Neural cell (in vitro differentiated cells): ENCODE measurements around the gene CMTM6. TPM values are rescaled to one million over a fixed set of nuclear protein-coding genes. Genes with fewer than 3 reads are reported as not detected.

Experiments used
- H2AFZ ChIP-seq: fragments of 200-600, 300-800 bp; sonication (generic), shearing (Covaris generic); 2 replicates; pipeline ENCODE4 v1.6.0; 2014; ENCODE audit warnings: low read depth, mild to moderate bottlenecking, antibody characterized with exemption, low read length, moderate library complexity
- H3F3A ChIP-seq: fragments of 200-600 bp; shearing (Covaris generic); 2 replicates; pipeline ENCODE4 v1.6.1; 2016; ENCODE audit warnings: mild to moderate bottlenecking, moderate library complexity, mixed read lengths, antibody characterized with exemption, low read length; ENCODE audit not compliant: insufficient read depth, poor library complexity, severe bottlenecking
- H3K27ac ChIP-seq: fragments of 200-600, 300-800 bp; sonication (generic), shearing (Covaris generic); 2 replicates; pipeline ENCODE4 v1.5.1; 2014; ENCODE audit warnings: mild to moderate bottlenecking, low read length, moderate library complexity
- H3K27me3 ChIP-seq: fragments of 300-800, 200-600 bp; sonication (generic), shearing (Covaris generic); 2 replicates; pipeline ENCODE4 v1.6.0; 2014; ENCODE audit warnings: mild to moderate bottlenecking, low read depth, low read length, moderate library complexity; ENCODE audit not compliant: insufficient read depth
- H3K36me3 ChIP-seq: fragments of 300-800, 200-600 bp; sonication (generic), shearing (Covaris generic); 2 replicates; pipeline ENCODE4 v1.5.1; 2014; ENCODE audit warnings: mild to moderate bottlenecking, antibody characterized with exemption, low read length, moderate library complexity; ENCODE audit not compliant: insufficient read depth
- H3K4me2 ChIP-seq: fragments of 300-800, 200-600 bp; sonication (generic), shearing (Covaris generic); 2 replicates; pipeline ENCODE4 v1.6.0; 2014; ENCODE audit warnings: mild to moderate bottlenecking, low read length
- H3K4me3 ChIP-seq: fragments of 300-800, 200-600 bp; sonication (generic), shearing (Covaris generic); 2 replicates; pipeline ENCODE4 v1.5.1; 2014; ENCODE audit warnings: mild to moderate bottlenecking, low read length, moderate library complexity
- H3K79me2 ChIP-seq: fragments of 200-600 bp; shearing (Covaris generic); replicated peaks from 2 replicates; pipeline ENCODE4 v1.6.0; 2014; ENCODE audit warnings: mild to moderate bottlenecking, low read length, moderate library complexity; ENCODE audit not compliant: insufficient read depth
- H3K9ac ChIP-seq: fragments of 300-800, 200-600 bp; sonication (generic), shearing (Covaris generic); 2 replicates; pipeline ENCODE4 v1.6.1; 2016; ENCODE audit warnings: mild to moderate bottlenecking, low read length, mixed read lengths
- H3K9me2 ChIP-seq: fragments of 200-600 bp; shearing (Covaris generic); 2 replicates; pipeline ENCODE4 v1.6.1; 2016; ENCODE audit warnings: mild to moderate bottlenecking, low read length, mixed read lengths; ENCODE audit not compliant: insufficient read depth
- H3K9me3 ChIP-seq: fragments of 200-600, 300-800 bp; sonication (generic), shearing (Covaris generic); 2 replicates; pipeline ENCODE4 v1.6.1; 2016; ENCODE audit warnings: mild to moderate bottlenecking, mixed run types, low read length, moderate library complexity, mixed read lengths
- H4K20me1 ChIP-seq: fragments of 200-600 bp; shearing (Covaris generic); 2 replicates; pipeline ENCODE4 v1.6.1; 2016; ENCODE audit warnings: mild to moderate bottlenecking, mixed run types; ENCODE audit not compliant: insufficient read depth
- EP300 ChIP-seq: fragments of 450-650 bp; conservative IDR thresholded peaks from 2 replicates; pipeline ENCODE4 v1.6.1; 2014; ENCODE audit warnings: antibody characterized with exemption, mild to moderate bottlenecking, moderate library complexity; ENCODE audit not compliant: poor library complexity, severe bottlenecking
- EZH2 ChIP-seq: fragments of 200-600, 300-800 bp; shearing (Covaris generic), sonication (generic); IDR thresholded peaks from 2 replicates; pipeline ENCODE4 v1.6.1; 2014; ENCODE audit warnings: antibody characterized with exemption, low read length, borderline replicate concordance, mild to moderate bottlenecking; ENCODE audit not compliant: insufficient read depth, poor library complexity, severe bottlenecking
- MXI1 ChIP-seq: fragments of 450-650 bp; conservative IDR thresholded peaks from 2 replicates; pipeline ENCODE4 v1.6.1; 2014; ENCODE audit warnings: antibody characterized with exemption, mild to moderate bottlenecking; ENCODE audit not compliant: poor library complexity, severe bottlenecking
- POLR2AphosphoS5 ChIP-seq: IDR thresholded peaks from 2 replicates; pipeline ENCODE4 v1.6.1; 2012
- RAD21 ChIP-seq: fragments of 450-650 bp; conservative IDR thresholded peaks from 2 replicates; pipeline ENCODE4 v1.6.1; 2014; ENCODE audit warnings: antibody characterized with exemption, mild to moderate bottlenecking, moderate library complexity
- REST ChIP-seq: IDR thresholded peaks from 2 replicates; pipeline ENCODE4 v1.6.1; 2012; ENCODE audit warnings: borderline replicate concordance
- SMC3 ChIP-seq: fragments of 450-650 bp; conservative IDR thresholded peaks from 2 replicates; pipeline ENCODE4 v1.6.1; 2014; ENCODE audit warnings: antibody characterized with exemption, mild to moderate bottlenecking, moderate library complexity; ENCODE audit not compliant: poor library complexity
- TAF1 ChIP-seq: IDR thresholded peaks from 2 replicates; pipeline ENCODE4 v1.6.1; 2012; ENCODE audit warnings: low read depth
- polyA plus RNA-seq: library from polyadenylated mRNA; depleted of rRNA; stranded (reverse); fragments of >200 nt; gene quantifications from 2 replicates; pipeline ENCODE4 v1.2.3, GENCODE V29; 2014
- TF ChIP-seq, protein P1 (sequence below): fragments of 450-650 bp; IDR thresholded peaks from 2 replicates; pipeline ENCODE4 v1.5.1; 2014; ENCODE audit warnings: antibody characterized with exemption, mild to moderate bottlenecking, moderate library complexity; ENCODE audit not compliant: poor library complexity, severe bottlenecking

Gene CMTM6
- polyA plus RNA-seq, 1 donor from 2014 or later: 12.8 TPM

GRCh38 chr3:32545305-32545704 lies 42.7 kb upstream of the CMTM6 start:
- Histone ChIP-seq H3K79me2 (peaks cover 49% of the 10 kb centered on the region), H3K9me3 (no peaks in the 10 kb centered on the region)

GRCh38 chr3:32544894-32545293 lies 42.2 kb upstream of the CMTM6 start:
- Histone ChIP-seq H3K27ac (no peak overlapping the region), H3K27me3 (no peaks in the 10 kb centered on the region), H3K4me3 (no peak overlapping the region), H4K20me1 (no peaks in the 10 kb centered on the region), H3K79me2 (peaks cover 46% of the 10 kb centered on the region), H3K9me3 (no peaks in the 10 kb centered on the region), H3K9me2 (no peaks in the 10 kb centered on the region), H2AFZ (no peak overlapping the region), H3K36me3 (peaks cover 9% of the 10 kb centered on the region), H3K4me2 (no peak overlapping the region), H3F3A (no peaks in the 10 kb centered on the region), H3K9ac (no peak overlapping the region)
- no peak for TF ChIP-seq POLR2AphosphoS5
- no peak for TF ChIP-seq EZH2
- TF ChIP-seq, protein P1, sequence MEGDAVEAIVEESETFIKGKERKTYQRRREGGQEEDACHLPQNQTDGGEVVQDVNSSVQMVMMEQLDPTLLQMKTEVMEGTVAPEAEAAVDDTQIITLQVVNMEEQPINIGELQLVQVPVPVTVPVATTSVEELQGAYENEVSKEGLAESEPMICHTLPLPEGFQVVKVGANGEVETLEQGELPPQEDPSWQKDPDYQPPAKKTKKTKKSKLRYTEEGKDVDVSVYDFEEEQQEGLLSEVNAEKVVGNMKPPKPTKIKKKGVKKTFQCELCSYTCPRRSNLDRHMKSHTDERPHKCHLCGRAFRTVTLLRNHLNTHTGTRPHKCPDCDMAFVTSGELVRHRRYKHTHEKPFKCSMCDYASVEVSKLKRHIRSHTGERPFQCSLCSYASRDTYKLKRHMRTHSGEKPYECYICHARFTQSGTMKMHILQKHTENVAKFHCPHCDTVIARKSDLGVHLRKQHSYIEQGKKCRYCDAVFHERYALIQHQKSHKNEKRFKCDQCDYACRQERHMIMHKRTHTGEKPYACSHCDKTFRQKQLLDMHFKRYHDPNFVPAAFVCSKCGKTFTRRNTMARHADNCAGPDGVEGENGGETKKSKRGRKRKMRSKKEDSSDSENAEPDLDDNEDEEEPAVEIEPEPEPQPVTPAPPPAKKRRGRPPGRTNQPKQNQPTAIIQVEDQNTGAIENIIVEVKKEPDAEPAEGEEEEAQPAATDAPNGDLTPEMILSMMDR: no peak
- no peak for TF ChIP-seq MXI1
- no peak for TF ChIP-seq TAF1
- TF ChIP-seq SMC3: no peak
- no peak for TF ChIP-seq EP300
- no peak for TF ChIP-seq REST

More at GRCh38 chr3:32545305-32545704, 42.7 kb upstream of the CMTM6 start:
- no peak overlapping the region for H2AFZ ChIP-seq
- no peak overlapping the region for H3K27ac ChIP-seq
- H3K4me2 ChIP-seq: no peak overlapping the region
- H3K9ac ChIP-seq: no peak overlapping the region
- H3K36me3 ChIP-seq: peaks cover 9% of the 10 kb centered on the region
- no peaks in the 10 kb centered on the region for H4K20me1 ChIP-seq
- TF ChIP-seq POLR2AphosphoS5 (no peak), EP300 (no peak), REST (no peak), MXI1 (no peak), RAD21 (no peak), SMC3 (no peak), EZH2 (no peak), TAF1 (no peak)
- TF ChIP-seq, protein P1: no peak
- H3K27me3 ChIP-seq: no peaks in the 10 kb centered on the region
- H3K4me3 ChIP-seq: no peak overlapping the region
- no peaks in the 10 kb centered on the region for H3F3A ChIP-seq
- no peaks in the 10 kb centered on the region for H3K9me2 ChIP-seq
